ENCODE data around the gene PCGF3. TPM values are rescaled to one million over a fixed set of nuclear protein-coding genes. Genes with fewer than 3 reads are reported as not detected.

The PCGF3 gene
- total RNA-seq, 2 donors from 2014 or later = 21.4 to 26.6 TPM

- intact Hi-C loops (cut with DNase I) = no loop called here
- DNase-seq (no peak), ATAC-seq (no peak)
Measured at GRCh38 chr4:784401-785331, 79.0 kb downstream of the PCGF3 start.

- no peak for ATAC-seq
- intact Hi-C loops (cut with DNase I) = no loop called here
- DNase-seq = no peak
Measured at GRCh38 chr4:785332-786073, 79.9 kb downstream of the PCGF3 start.

- intact Hi-C loops (cut with DNase I) = no loop called here
- ATAC-seq (no peak), DNase-seq (no peak)
Measured at GRCh38 chr4:786074-786741, 80.6 kb downstream of the PCGF3 start.

GRCh38 chr4:786861-787300 is 81.2 kb downstream of the PCGF3 start:
- ATAC-seq (peak in 1 of 2 donors; percentile 2), DNase-seq (peak; percentile 59)
- intact Hi-C loops (cut with DNase I) = no loop called here

GRCh38 chr4:787561-787981 is 81.9 kb downstream of the PCGF3 start:
- no peak for DNase-seq
- no peak for ATAC-seq
- intact Hi-C loops (cut with DNase I) = no loop called here

- DNase-seq = no peak
- intact Hi-C loops (cut with DNase I) = no loop called here
- no peak for ATAC-seq
Measured at GRCh38 chr4:788006-788635, 82.5 kb downstream of the PCGF3 start.

GRCh38 chr4:788636-789297 is 83.1 kb downstream of the PCGF3 start:
- ATAC-seq (no peak), DNase-seq (no peak)
- intact Hi-C loops (cut with DNase I) = no loop called here

GRCh38 chr4:789571-790465 is 84.2 kb downstream of the PCGF3 start:
- intact Hi-C loops (cut with DNase I) = no loop called here
- ATAC-seq (no peak), DNase-seq (no peak)

GRCh38 chr4:790466-790820 is 84.8 kb downstream of the PCGF3 start:
- intact Hi-C loops (cut with DNase I) = no loop called here
- no peak for ATAC-seq
- DNase-seq = no peak

- DNase-seq (no peak), ATAC-seq (no peak)
- intact Hi-C loops (cut with DNase I) = no loop called here
Measured at GRCh38 chr4:791252-791897, 85.7 kb downstream of the PCGF3 start.

- intact Hi-C loops (cut with DNase I) = no loop called here
- DNase-seq (no peak), ATAC-seq (peak; percentile 43 to 69)
Measured at GRCh38 chr4:791898-792625, 86.4 kb downstream of the PCGF3 start.

GRCh38 chr4:792626-793092 is 87.0 kb downstream of the PCGF3 start:
- ATAC-seq (no peak), DNase-seq (no peak)
- intact Hi-C loops (cut with DNase I) = no loop called here

GRCh38 chr4:793093-793861 is 87.6 kb downstream of the PCGF3 start:
- intact Hi-C loops (cut with DNase I) = no loop called here
- ATAC-seq (no peak), DNase-seq (no peak)

- no peak for ATAC-seq
- DNase-seq = no peak
- intact Hi-C loops (cut with DNase I) = no loop called here
Measured at GRCh38 chr4:793941-794621, 88.4 kb downstream of the PCGF3 start.

Data from left cardiac atrium (tissue), 4 donors.